HFFc6 (cell line): ENCODE results near the gene TBC1D24. TPM values are rescaled to one million over a fixed set of nuclear protein-coding genes. Genes with fewer than 3 reads are reported as not detected.
A peak's percentile ranks its signal among the peaks of the same experiment; 100 is the strongest.
"Not testable (repeated sequence)": the region's sequence is repeated elsewhere in the genome, so short reads cannot be mapped to it uniquely, and the experiment has no call there.

Source experiments
- DNase-seq: peaks from one replicate; pipeline ENCODE4 v3.0.0-alpha.2; 2018
- H3K27ac Mint-ChIP-seq: 2 replicates; pipeline ENCODE4 v1.8.0; 2020; ENCODE audit warnings: mild to moderate bottlenecking, mixed read lengths
- H3K27me3 Mint-ChIP-seq: 2 replicates; pipeline ENCODE4 v1.8.0; 2021; ENCODE audit warnings: mild to moderate bottlenecking, moderate library complexity, mixed read lengths; ENCODE audit not compliant: insufficient read depth
- H3K36me3 Mint-ChIP-seq: 2 replicates; pipeline ENCODE4 v1.8.0; 2021; ENCODE audit warnings: low read depth, mixed read lengths
- H3K4me1 Mint-ChIP-seq: 2 replicates; pipeline ENCODE4 v1.8.0; 2020; ENCODE audit warnings: low read depth, mixed read lengths
- H3K4me3 Mint-ChIP-seq: 2 replicates; pipeline ENCODE4 v1.8.0; 2020; ENCODE audit warnings: mild to moderate bottlenecking, moderate library complexity, mixed read lengths
- H3K9me3 Mint-ChIP-seq: 2 replicates; pipeline ENCODE4 v1.8.0; 2020; ENCODE audit warnings: mild to moderate bottlenecking, mixed read lengths
- microRNA-seq: library from miRNA; unstranded; fragments of <30 nt; microRNA quantifications from one replicate; pipeline ENCODE4, GENCODE V29; 2019
- total RNA-seq, 6 experiments: library from RNA; stranded (reverse); fragmentation: NEBNext Ultra II Directional; extraction: Animal tissue kit (Norgen Biotek cat#: 25700); gene quantifications; 2 replicates in 1 of 6; 3 replicates in 5 of 6; pipeline ENCODE4 v1.2.3, GENCODE V29; 2021
- TF ChIP-seq, protein P1 (sequence below): fragments of 200-600 bp; sonication (generic); IDR thresholded peaks from 2 replicates; pipeline ENCODE4 v1.5.0; 2021; ENCODE audit warnings: antibody characterized with exemption, mild to moderate bottlenecking

Gene TBC1D24
- total RNA-seq, 6 experiments from 2014 or later, result 15.8 to 30.3 (median 19.0) TPM

DNA sequence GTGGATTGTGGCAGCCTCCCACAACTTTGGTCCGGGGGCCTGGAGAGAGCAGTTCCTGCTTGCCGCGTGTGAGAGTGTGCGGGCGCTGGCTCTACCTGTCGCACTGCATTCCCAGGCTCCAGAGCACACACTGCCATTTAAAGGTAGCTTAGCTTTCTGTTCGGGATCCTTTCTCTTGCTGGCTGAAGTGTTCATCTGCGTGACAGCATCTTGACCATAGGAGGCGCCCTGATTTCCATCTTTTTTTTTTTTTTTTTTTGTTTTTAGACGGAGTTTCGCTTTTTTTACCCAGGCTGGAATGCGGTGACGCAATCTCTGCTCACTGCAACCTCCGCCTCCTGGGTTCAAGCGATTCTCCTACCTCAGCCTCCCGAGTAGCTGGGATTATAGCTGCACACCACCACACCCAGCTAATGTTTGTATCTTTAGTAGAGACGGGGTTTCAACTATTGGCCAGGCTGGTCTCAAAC is 76.5 kb downstream of the TBC1D24 start:
- H3K4me3 Mint-ChIP-seq, H3K36me3 Mint-ChIP-seq, H3K27ac Mint-ChIP-seq, DNase-seq, H3K27me3 Mint-ChIP-seq, H3K4me1 Mint-ChIP-seq, H3K9me3 Mint-ChIP-seq: not testable (repeated sequence)
- TF ChIP-seq, protein P1, sequence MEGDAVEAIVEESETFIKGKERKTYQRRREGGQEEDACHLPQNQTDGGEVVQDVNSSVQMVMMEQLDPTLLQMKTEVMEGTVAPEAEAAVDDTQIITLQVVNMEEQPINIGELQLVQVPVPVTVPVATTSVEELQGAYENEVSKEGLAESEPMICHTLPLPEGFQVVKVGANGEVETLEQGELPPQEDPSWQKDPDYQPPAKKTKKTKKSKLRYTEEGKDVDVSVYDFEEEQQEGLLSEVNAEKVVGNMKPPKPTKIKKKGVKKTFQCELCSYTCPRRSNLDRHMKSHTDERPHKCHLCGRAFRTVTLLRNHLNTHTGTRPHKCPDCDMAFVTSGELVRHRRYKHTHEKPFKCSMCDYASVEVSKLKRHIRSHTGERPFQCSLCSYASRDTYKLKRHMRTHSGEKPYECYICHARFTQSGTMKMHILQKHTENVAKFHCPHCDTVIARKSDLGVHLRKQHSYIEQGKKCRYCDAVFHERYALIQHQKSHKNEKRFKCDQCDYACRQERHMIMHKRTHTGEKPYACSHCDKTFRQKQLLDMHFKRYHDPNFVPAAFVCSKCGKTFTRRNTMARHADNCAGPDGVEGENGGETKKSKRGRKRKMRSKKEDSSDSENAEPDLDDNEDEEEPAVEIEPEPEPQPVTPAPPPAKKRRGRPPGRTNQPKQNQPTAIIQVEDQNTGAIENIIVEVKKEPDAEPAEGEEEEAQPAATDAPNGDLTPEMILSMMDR, result peak; percentile 45

DNA sequence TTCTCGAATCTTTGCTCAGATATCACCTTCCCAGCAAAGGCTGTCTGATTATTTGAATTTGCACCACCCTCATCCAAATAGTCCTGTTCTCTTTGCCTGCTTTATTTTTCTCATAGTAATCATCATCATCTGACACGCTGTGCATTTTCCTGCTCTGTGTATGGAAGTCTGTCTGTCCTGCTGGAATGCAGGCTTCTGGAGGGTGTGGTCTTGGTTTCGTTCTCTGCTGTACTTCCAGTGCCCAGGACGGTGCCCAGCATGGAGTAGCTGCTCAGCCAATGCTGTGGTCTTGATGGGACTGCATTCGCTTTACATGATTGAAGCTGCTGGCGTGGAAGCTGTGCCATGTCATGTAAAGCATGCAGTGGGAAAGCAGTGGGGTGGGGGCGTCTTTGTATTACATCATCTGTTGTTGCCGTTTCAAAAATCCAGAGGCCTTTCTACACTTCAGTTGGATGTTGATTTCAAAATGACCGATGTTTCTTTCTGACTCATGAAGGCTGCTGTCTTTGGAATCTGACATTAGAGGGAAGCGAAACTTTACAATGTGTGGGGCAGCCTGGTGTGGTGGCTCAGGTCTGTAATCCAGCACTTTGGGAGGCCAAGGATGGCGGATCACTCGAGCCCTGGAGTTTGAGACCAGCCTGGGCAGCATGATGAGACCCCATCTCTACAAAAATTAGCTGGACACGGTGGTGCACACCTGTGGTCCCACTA is 79.9 kb downstream of the TBC1D24 start:
- H3K27me3 Mint-ChIP-seq, DNase-seq, H3K36me3 Mint-ChIP-seq, H3K27ac Mint-ChIP-seq, H3K4me3 Mint-ChIP-seq, H3K4me1 Mint-ChIP-seq, H3K9me3 Mint-ChIP-seq: not testable (repeated sequence)

Small RNA genes lying within 50 kb of the gene (microRNA-seq; reads per million reads assigned to microRNA genes)
- gene MIR3178 (not detected), gene MIR6767 (not detected), gene MIR6768 (not detected)

Other genes with a start within 250 kb of the TBC1D24 start
- gene DNASE1L2, start 238.7 kb upstream of the TBC1D24 start, total RNA-seq, result 1 to 10 TPM in 4 of 6 experiments, under 1 TPM in 2; 0.82 to 1.5 (median 1.1) TPM
- gene ECI1, start 223.5 kb upstream of the TBC1D24 start, total RNA-seq, result 10 to 100 TPM; 30.3 to 47.8 (median 35.4) TPM
- gene RNPS1, start 207.0 kb upstream of the TBC1D24 start, total RNA-seq, result 100 to 1,000 TPM; 127 to 163 (median 140) TPM
- gene ABCA3, start 134.4 kb upstream of the TBC1D24 start, total RNA-seq, result 1 to 10 TPM; 1.9 to 3.6 (median 2.4) TPM
- gene CCNF, start 45.7 kb upstream of the TBC1D24 start, total RNA-seq, result 10 to 100 TPM; 10.9 to 22.3 (median 19.8) TPM
- 1 to 10 TPM; 3.6 to 8.3 (median 8.0) TPM for gene TEDC2, start 15.0 kb upstream of the TBC1D24 start, total RNA-seq
- under 1 TPM; 0.22 to 0.47 (median 0.33) TPM for gene NTN3, start 3.8 kb upstream of the TBC1D24 start, total RNA-seq
- gene ATP6V0C, start 38.8 kb downstream of the TBC1D24 start, total RNA-seq, result 100 to 1,000 TPM; 303 to 341 (median 309) TPM
- 10 to 100 TPM; 15.6 to 19.3 (median 18.6) TPM for gene AMDHD2, start 45.2 kb downstream of the TBC1D24 start, total RNA-seq
- not detected for gene CEMP1, start 56.3 kb downstream of the TBC1D24 start, total RNA-seq
- 10 to 100 TPM; 34.2 to 43.8 (median 37.0) TPM for gene PDPK1, start 62.9 kb downstream of the TBC1D24 start, total RNA-seq
- 10 to 100 TPM; 27.1 to 30.9 (median 28.8) TPM for gene KCTD5, start 207.4 kb downstream of the TBC1D24 start, total RNA-seq
- gene PRSS27, start 245.1 kb downstream of the TBC1D24 start, total RNA-seq, result under 1 TPM; 0.17 to 0.43 (median 0.31) TPM